Liver (tissue), 3 donors: ENCODE measurements around the gene DLX4.

Experiments
- RAD21 ChIP-seq, 2 donors: IDR thresholded peaks; 2 replicates each; pipeline ENCODE4 v1.6.1; 2016; ENCODE audit warnings: antibody characterized with exemption in 2 of 2, mild to moderate bottlenecking in 2 of 2
- TF ChIP-seq, protein P1 (sequence below): fragments of 150-350 bp; IDR thresholded peaks from 2 replicates; pipeline ENCODE4 v1.5.1; 2017; ENCODE audit warnings: improper control_type of control experiment, low read depth, low read length; ENCODE audit not compliant: missing input control
- donor health status: healthy.
- donor health status: healthy.

DNA sequence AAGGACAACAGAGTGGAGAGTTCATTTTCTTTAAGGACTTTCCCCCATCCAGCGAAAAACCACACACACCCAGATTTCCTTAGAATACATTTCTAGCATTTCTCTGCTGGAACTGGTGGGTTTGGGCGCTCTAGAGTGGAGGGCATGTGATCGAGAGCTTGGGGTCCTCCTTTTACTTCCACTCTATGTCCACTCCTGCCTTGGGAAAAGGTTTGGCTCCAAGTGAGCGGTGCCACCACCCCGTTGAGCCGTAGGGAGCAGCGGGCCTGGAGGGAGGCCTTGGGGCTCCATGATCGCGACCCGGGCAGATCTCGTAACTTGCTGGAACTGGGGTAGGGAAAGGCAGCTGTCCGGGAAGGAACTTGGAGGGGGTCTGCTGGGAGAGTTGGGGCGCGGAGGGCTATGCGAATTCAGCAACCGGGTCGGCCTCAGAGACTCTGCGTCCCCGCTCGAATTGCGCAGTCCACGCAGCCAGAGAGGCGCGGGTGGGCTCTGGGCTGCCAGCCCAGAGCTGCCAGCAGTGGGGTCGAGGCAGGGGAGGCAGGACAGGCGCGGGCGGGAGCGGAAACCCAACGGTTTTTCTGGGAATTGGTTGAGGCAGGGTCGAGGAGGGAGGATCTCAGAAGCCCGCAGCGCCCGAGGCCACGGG is 2.3 kb downstream of the DLX4 start:
- TF ChIP-seq, protein P1, sequence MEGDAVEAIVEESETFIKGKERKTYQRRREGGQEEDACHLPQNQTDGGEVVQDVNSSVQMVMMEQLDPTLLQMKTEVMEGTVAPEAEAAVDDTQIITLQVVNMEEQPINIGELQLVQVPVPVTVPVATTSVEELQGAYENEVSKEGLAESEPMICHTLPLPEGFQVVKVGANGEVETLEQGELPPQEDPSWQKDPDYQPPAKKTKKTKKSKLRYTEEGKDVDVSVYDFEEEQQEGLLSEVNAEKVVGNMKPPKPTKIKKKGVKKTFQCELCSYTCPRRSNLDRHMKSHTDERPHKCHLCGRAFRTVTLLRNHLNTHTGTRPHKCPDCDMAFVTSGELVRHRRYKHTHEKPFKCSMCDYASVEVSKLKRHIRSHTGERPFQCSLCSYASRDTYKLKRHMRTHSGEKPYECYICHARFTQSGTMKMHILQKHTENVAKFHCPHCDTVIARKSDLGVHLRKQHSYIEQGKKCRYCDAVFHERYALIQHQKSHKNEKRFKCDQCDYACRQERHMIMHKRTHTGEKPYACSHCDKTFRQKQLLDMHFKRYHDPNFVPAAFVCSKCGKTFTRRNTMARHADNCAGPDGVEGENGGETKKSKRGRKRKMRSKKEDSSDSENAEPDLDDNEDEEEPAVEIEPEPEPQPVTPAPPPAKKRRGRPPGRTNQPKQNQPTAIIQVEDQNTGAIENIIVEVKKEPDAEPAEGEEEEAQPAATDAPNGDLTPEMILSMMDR: no peak
- no peak for TF ChIP-seq RAD21 (IDR thresholded peaks at IDR 0.05)
